SU-DHL-6 (cell line): ENCODE data around the gene CACNA2D4.

Experiments used
- H2AFZ ChIP-seq: fragments of 200-600 bp; sonication (generic); 2 replicates; pipeline ENCODE4 v1.6.1; 2014; ENCODE audit warnings: low read depth, mild to moderate bottlenecking, moderate library complexity, mixed read lengths, antibody characterized with exemption, low read length; ENCODE audit not compliant: severe bottlenecking
- H3F3A ChIP-seq: fragments of 200-600 bp; shearing (Covaris generic); 2 replicates; pipeline ENCODE4 v1.6.0; 2016; ENCODE audit warnings: antibody characterized with exemption, mild to moderate bottlenecking; ENCODE audit not compliant: insufficient read depth
- H3K27ac ChIP-seq: fragments of 200-600 bp; sonication (generic); 2 replicates; pipeline ENCODE4 v1.5.1; 2016; ENCODE audit warnings: low read depth, mild to moderate bottlenecking, low read length, moderate library complexity, mixed read lengths
- H3K27me3 ChIP-seq: fragments of 200-600 bp; sonication (generic), shearing (Covaris generic); 2 replicates; pipeline ENCODE4 v1.6.0; 2014; ENCODE audit warnings: mild to moderate bottlenecking, low read length
- H3K36me3 ChIP-seq: fragments of 200-600 bp; sonication (generic); 2 replicates; pipeline ENCODE4 v1.6.1; 2014; ENCODE audit warnings: mild to moderate bottlenecking, low read length, mixed read lengths
- H3K4me2 ChIP-seq: fragments of 300-600, 200-600 bp; shearing (Covaris generic), sonication (generic); 2 replicates; pipeline ENCODE4 v1.6.0; 2014; ENCODE audit warnings: low read length, low read depth, mild to moderate bottlenecking; ENCODE audit not compliant: poor library complexity, severe bottlenecking
- H3K4me3 ChIP-seq: fragments of 200-600 bp; sonication (generic); 2 replicates; pipeline ENCODE4 v1.5.1; 2014; ENCODE audit warnings: antibody characterized with exemption, low read length, mild to moderate bottlenecking, mixed read lengths; ENCODE audit not compliant: insufficient read depth, poor library complexity, severe bottlenecking
- H3K79me2 ChIP-seq: fragments of 200-600 bp; sonication (generic); 2 replicates; pipeline ENCODE4 v1.6.1; 2014; ENCODE audit warnings: mild to moderate bottlenecking, low read length, moderate library complexity; ENCODE audit not compliant: insufficient read depth
- H3K9ac ChIP-seq: fragments of 200-600 bp; sonication (generic); 2 replicates; pipeline ENCODE4 v1.7.0; 2014; ENCODE audit warnings: mild to moderate bottlenecking, low read length
- H3K9me2 ChIP-seq: fragments of 200-600 bp; sonication (generic); replicated peaks from 2 replicates; pipeline ENCODE4 v1.6.1; 2014; ENCODE audit warnings: low read length; ENCODE audit not compliant: insufficient read depth
- H3K9me3 ChIP-seq: fragments of 200-600 bp; sonication (generic); 2 replicates; pipeline ENCODE4 v1.6.1; 2014; ENCODE audit warnings: low read length, mixed read lengths; ENCODE audit not compliant: insufficient read depth
- H4K20me1 ChIP-seq: fragments of 200-600 bp; sonication (generic); 2 replicates; pipeline ENCODE4 v1.6.1; 2014; ENCODE audit warnings: low read depth, mild to moderate bottlenecking, antibody characterized with exemption, low read length, moderate library complexity, mixed read lengths
- EZH2phosphoT487 ChIP-seq: fragments of 200-600 bp; sonication (generic), shearing (Covaris generic); conservative IDR thresholded peaks from 2 replicates; pipeline ENCODE4 v1.6.1; 2018; ENCODE audit warnings: mild to moderate bottlenecking, antibody characterized with exemption, low read length, moderate library complexity, mixed read lengths
- TF ChIP-seq, protein P1 (sequence below): fragments of 200-600 bp; sonication (generic); IDR thresholded peaks from one replicate; pipeline ENCODE4 v1.5.1; 2017; ENCODE audit warnings: antibody characterized with exemption, mild to moderate bottlenecking, low read length, moderate library complexity; ENCODE audit not compliant: insufficient read depth, poor library complexity, severe bottlenecking

The CACNA2D4 gene

DNA sequence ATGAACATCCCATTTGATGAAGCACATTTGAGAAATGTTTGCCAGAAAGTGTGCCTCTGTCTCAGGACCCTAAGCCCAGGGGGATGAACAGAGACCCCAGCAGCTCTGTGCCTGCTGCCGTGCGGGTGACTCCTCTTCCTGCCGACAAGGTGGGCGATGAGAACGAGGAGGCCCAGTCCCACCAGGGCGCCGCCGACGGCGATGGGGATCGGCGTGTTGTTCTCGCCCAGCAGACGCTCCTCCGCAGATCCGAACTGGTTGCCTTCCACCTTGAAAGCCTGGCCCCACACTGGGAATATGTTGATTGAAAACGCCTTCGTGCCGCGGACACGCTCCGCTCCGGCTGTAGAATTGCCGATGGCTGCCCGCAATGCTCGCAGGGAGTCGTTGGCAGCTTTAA lies 54.0 kb downstream of the CACNA2D4 start:
- no peaks in the 10 kb centered on the region for H3K36me3 ChIP-seq

DNA sequence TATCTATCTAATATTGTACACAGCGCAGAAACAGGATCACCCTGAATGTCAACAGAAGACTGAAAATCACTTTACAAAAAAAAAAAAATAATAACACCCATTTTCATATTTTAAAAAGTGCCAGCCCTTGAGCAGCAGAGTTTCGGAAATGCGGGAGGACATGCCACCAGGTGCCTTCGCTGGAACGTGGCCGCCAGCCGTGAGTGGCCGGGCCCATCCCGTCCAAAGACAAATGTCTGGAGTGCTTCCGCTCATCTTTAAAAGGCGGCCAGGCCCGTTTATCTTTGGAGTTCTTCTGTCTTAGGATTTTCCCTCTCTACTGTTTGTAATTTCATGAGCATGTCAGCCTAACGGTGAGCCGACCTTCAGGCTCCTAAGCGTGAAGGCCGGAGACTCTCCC lies 54.6 kb downstream of the CACNA2D4 start:
- Histone ChIP-seq H3K27ac (no peak overlapping the region), H3F3A (no peaks in the 10 kb centered on the region), H3K4me2 (no peak overlapping the region), H3K27me3 (no peaks in the 10 kb centered on the region), H2AFZ (no peak overlapping the region), H3K79me2 (no peaks in the 10 kb centered on the region), H4K20me1 (no peaks in the 10 kb centered on the region), H3K9ac (no peak overlapping the region), H3K9me3 (no peaks in the 10 kb centered on the region), H3K9me2 (no peaks in the 10 kb centered on the region), H3K4me3 (no peak overlapping the region), H3K36me3 (no peaks in the 10 kb centered on the region)
- TF ChIP-seq EZH2phosphoT487: no peak
- TF ChIP-seq, protein P1, sequence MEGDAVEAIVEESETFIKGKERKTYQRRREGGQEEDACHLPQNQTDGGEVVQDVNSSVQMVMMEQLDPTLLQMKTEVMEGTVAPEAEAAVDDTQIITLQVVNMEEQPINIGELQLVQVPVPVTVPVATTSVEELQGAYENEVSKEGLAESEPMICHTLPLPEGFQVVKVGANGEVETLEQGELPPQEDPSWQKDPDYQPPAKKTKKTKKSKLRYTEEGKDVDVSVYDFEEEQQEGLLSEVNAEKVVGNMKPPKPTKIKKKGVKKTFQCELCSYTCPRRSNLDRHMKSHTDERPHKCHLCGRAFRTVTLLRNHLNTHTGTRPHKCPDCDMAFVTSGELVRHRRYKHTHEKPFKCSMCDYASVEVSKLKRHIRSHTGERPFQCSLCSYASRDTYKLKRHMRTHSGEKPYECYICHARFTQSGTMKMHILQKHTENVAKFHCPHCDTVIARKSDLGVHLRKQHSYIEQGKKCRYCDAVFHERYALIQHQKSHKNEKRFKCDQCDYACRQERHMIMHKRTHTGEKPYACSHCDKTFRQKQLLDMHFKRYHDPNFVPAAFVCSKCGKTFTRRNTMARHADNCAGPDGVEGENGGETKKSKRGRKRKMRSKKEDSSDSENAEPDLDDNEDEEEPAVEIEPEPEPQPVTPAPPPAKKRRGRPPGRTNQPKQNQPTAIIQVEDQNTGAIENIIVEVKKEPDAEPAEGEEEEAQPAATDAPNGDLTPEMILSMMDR: no peak

More for the DNA sequence above, 54.0 kb downstream of the CACNA2D4 start:
- H3K27ac ChIP-seq: no peak overlapping the region
- no peak overlapping the region for H3K4me3 ChIP-seq
- TF ChIP-seq, protein P1: no peak
- no peak for TF ChIP-seq EZH2phosphoT487
- H3K79me2 ChIP-seq: no peaks in the 10 kb centered on the region
- no peaks in the 10 kb centered on the region for H3K9me3 ChIP-seq
- H3F3A ChIP-seq: no peaks in the 10 kb centered on the region
- H3K9ac ChIP-seq: no peak overlapping the region
- H3K9me2 ChIP-seq: no peaks in the 10 kb centered on the region
- no peaks in the 10 kb centered on the region for H4K20me1 ChIP-seq
- no peak overlapping the region for H3K4me2 ChIP-seq
- no peak overlapping the region for H2AFZ ChIP-seq
- H3K27me3 ChIP-seq: no peaks in the 10 kb centered on the region

DNA sequence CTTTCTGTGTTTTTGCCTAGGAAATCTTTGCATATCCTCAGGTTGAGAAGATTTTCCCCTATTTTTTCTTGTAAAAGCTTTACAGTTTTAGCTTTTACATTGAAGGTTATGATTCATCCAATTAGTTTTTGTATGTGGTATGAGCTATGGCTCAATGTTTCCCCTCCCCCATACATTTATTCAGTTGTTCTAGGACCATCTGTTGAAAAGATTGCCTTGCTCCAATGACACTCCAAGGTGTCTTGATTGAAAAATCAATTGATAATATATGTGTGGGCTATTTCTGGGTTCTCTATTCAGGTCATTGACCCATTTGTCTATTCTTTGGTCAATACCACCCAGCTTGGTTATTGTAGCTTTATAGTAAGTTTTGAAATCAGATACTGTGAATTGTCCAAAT lies 55.5 kb downstream of the CACNA2D4 start:
- Histone ChIP-seq H3K9me2 (no peaks in the 10 kb centered on the region), H3K27ac (no peak overlapping the region), H3K4me2 (no peak overlapping the region), H3F3A (no peaks in the 10 kb centered on the region), H3K9ac (no peak overlapping the region), H4K20me1 (no peaks in the 10 kb centered on the region), H3K79me2 (no peaks in the 10 kb centered on the region), H3K4me3 (no peak overlapping the region), H3K36me3 (no peaks in the 10 kb centered on the region), H2AFZ (no peak overlapping the region), H3K9me3 (no peaks in the 10 kb centered on the region), H3K27me3 (no peaks in the 10 kb centered on the region)
- TF ChIP-seq, protein P1: no peak
- no peak for TF ChIP-seq EZH2phosphoT487
